NCI-H187 (cell line): ENCODE results near the gene KRT39.
"Not testable (repeated sequence)": the region's sequence is repeated elsewhere in the genome, so short reads cannot be mapped to it uniquely, and the experiment has no call there.

Experiments used
- DNase-seq, 2 experiments: peaks; one replicate each; lab custom pipeline; 2025; lab: John Stamatoyannopoulos, UW

The KRT39 gene

GRCh38 chr17:40966848-40967247 lies at the start of gene KRT39:
KRT39 (minus strand) TSS chr17:40966948; CDS start chr17:40966856, 92 bp downstream.
- no peak for DNase-seq

DNA sequence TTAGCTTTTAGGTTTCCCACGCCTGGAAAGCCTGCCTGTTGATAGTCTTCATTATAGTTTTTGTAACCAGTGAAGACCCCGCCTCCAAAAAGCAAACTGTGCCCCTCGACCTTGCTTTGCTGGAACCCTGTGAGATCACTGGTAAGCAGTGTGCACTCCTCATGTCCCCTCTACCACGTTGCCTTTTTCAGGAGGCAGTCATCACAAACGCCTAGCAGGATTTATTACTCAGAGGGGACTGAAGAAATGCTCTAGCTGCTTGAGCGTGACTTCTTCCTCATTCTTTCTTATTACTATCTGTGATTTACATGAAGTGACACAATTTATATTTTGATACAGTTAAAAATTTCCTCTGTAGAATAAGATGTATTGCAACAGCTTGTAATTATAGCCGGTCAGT lies 48.7 kb upstream of the KRT39 start:
- no peak for DNase-seq

DNA sequence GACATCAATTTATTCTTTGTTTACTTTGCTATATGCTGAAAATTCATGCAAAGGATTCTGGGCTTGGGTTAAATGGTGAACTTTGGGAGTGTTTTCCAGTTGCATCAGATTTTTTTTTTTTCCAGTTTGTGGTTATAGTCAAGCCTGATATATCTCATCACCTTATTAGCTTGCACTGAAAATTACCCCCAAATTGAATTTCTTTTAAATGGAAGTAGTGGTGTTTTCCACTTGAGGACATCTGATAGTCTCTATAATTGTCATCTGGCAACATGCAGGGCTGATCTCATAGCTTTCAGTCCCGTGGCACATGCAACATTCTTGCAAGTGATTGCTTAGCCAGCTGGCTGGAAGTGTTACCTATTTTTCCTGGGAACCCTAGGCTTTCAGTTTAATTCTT lies 46.9 kb upstream of the KRT39 start:
- no peak for DNase-seq

DNA sequence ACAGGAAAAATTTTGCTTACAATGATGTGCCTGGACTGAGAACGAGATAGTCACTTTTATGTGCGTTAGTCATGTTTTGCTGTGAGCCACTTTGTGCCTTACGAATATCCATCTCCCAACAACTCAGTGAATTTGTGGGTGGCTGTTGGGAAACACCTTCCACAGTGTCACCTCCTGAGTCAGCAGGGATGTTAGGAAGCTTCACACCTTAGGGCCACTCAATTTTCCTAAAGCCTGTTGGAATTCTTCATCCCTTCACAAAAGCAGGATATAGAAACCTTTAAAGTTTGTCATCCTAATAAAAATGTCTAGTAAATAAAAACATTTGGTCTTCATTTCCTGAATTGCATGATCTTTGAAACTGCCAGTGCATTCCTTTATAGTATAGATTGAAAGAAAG lies 46.4 kb upstream of the KRT39 start:
- DNase-seq: no peak

GRCh38 chr17:41012326-41013120 lies 45.8 kb upstream of the KRT39 start:
- DNase-seq: no peak

GRCh38 chr17:41010441-41010840 lies 43.7 kb upstream of the KRT39 start:
- DNase-seq: no peak

GRCh38 chr17:41009936-41010335 lies 43.2 kb upstream of the KRT39 start:
- no peak for DNase-seq

- DNase-seq: no peak
Measured at GRCh38 chr17:41009301-41009760, 42.6 kb upstream of the KRT39 start.

DNA sequence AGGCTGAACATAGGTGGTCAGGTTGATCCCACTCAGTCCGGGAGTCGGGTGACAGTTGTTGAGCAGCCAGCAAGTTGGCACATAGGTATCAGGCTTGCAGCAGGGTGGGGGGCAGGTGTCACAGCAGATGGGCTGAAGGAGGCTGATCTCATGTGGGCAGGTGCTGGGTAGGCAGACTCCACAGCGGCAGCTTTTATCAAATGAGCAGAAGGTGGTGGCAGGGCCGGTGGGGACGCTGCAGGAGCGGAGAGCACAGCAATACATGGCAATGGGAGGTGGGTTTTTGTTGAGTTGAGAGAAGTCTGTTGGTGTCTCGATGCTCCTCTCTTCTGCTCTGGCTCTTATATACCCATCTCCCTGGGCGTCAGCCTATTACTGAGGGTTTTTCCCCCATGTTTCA lies 42.1 kb upstream of the KRT39 start, which contains the start of gene KRTAP3-1:
Gene KRTAP3-1, minus strand, starts transcription at position 318 of the 400 bp plus-strand sequence. Its CDS starts 54 bp downstream, at position 264.
- no peak for DNase-seq

GRCh38 chr17:41004397-41004796 lies 37.6 kb upstream of the KRT39 start:
- no peak for DNase-seq

GRCh38 chr17:41003926-41004325 lies 37.2 kb upstream of the KRT39 start:
- no peak for DNase-seq

DNA sequence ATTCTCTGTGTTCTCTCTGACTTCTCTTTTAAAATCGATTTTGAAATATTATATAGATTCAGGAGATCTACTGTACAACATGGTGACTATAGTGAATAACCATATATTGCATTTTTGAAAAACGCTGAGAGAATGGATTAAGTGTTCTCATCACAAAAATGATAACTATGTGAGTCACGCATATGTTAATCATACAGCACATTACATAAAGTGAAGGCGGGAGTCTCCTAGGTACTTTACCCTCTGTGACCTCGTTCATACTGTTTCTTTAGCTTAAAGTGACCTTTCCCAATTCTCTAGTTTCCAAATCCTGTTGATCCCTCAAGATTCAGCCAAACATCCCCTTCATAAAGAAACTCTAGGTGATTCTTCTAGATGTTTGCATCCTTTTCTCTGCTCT lies 36.1 kb upstream of the KRT39 start:
- no peak for DNase-seq

DNA sequence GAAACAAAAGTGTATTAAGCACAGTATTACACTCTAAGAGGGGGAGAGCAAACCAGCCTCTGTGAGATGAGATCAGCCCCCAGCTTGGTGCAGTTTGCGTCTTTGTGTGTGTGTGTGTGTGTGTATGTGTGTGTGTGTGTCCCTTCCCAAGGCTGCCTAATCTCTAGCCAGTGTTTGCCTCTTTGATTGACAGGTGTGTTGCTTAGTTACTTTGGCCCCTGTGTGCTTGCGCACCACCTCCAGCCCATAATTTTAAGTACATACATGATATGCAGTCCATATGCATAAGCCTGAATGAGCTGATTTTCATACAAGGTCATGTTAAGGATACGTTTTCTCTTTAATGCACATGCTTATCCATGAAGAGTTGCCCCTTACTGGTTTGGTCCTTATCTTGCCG lies 35.0 kb upstream of the KRT39 start:
- no peak for DNase-seq

- not testable (repeated sequence) for DNase-seq
Measured at GRCh38 chr17:40999563-40999962, 32.8 kb upstream of the KRT39 start, which contains the start of gene KRTAP3-2. KRTAP3-2 (minus strand) TSS chr17:40999906; CDS start chr17:40999853, 53 bp downstream.

DNA sequence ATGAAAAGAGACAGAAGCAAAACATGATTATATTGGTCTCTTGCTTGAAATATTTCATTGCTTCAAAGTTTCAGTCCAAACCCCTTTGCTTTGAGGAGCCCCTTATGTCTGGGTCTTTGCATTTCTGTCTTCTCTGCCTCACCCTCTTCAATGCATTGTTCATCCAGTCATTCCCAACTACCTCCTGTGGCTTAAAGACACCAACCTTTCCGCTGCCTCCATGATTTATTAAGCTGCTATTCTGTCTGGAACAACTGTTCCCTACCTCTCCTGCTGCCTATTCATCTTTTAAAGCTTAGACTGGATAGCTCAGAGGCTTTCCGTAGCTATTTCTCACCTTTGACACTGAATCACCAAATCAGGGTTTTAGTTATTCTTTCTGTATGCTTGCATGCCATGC lies 30.6 kb upstream of the KRT39 start:
- DNase-seq: no peak

- no peak for DNase-seq
Measured at GRCh38 chr17:40996829-40997228, 30.1 kb upstream of the KRT39 start.

DNA sequence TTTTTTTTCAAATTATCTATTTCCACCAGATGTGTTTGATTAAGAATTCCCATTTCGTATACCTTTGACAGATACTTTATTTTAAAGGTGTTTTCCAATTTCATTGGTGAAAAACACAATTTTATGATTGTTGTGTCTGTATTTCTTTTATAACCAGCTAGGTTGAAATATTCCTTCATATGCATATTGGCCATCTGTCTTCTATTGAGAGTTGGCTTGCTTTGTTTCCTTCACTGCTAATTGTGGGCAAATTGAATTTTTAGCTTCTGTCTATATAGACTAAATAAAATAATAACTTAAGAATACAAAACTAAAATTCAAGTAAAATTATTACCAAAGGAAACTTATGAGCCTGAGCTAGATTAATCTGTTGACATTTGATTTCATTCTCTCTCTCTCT lies 28.4 kb upstream of the KRT39 start:
- no peak for DNase-seq

GRCh38 chr17:40993839-40994238 lies 27.1 kb upstream of the KRT39 start, which contains the start of gene KRTAP3-3:
KRTAP3-3 (minus strand) TSS chr17:40994164; CDS start chr17:40994097, 67 bp downstream.
- DNase-seq: no peak

DNA sequence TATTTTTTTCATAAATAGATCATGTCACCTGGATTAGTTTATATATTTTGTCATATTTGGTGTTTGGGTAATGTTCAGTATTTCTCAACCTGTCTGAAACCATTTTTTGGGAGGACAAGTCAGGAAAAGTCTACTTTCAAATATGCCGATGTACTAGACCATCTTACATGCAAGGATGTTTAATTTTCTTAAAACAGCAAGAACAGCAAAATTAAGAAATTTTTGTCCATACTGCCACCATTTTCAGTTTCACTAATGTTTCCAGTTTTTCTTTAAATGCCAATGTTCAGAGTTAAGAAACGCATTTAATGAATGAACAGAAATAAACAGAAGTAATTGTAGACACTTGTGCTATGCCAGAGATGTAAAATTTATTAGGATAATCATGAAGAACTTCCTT lies 26.3 kb upstream of the KRT39 start:
- no peak for DNase-seq

DNA sequence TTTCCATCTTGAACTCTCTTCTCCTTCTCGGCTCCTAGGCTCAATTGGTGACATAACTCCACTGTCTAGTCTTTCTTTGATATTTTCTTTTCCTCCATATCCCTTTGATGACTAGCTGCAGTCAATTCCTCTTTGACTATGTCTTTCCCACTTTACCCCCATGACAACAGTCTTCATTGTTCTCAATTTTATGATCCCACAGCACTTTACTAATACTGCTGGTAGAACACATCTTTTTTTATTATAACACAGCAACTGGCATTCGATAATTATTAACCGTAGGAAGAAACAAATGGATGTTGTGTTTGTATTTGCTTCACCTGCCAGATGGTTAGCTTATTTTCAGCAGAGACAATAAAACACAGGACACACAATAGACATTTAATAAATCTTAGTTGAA lies 25.9 kb upstream of the KRT39 start:
- no peak for DNase-seq

DNA sequence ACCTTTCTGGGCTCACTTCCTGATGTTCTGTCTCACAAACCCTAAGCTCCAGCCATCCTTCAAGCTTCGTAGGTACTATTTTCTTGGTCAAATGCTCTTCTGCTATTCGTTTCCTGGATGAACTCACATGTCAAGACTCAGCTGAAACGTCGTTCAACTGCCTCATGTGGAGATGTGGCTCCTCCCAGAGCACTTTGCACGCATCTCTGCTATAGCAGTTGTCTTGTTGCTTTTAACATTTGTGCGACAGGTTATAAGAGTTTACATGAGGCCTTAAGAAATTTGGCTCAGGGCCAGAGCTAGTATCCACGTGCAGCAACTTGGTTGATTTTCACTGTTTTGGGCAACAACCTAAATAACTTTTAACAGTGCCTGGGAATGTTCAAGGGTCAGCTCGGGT lies 20.2 kb upstream of the KRT39 start:
- no peak for DNase-seq

DNA sequence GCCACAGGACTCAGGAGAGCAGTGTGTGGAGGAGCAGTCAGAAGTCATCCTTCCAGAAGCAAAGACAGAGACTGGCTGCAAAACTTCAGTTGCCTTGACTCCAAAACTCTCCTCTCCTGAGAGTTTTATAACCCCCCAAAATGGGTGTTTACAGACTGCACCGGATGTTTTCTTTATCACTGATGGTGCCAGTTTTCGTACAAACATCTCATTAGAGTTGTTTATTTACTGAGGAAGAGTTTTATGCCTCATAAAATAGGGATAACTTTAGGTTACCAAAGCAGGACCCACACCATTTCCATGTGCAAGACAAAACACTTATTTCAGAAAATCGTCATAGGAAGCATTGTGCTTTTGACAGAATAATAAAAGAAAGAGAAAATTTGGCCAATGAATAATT lies 17.5 kb upstream of the KRT39 start, which contains the start of gene KRT40:
Gene KRT40, minus strand, starts transcription at position 101 of the 400 bp plus-strand sequence. Its CDS starts 53 bp downstream, at position 48.
- no peak for DNase-seq

- DNase-seq: no peak
Measured at GRCh38 chr17:40981115-40981514, 14.4 kb upstream of the KRT39 start.

GRCh38 chr17:40980596-40980995 lies 13.8 kb upstream of the KRT39 start:
- DNase-seq: no peak
